Lung (tissue), 12 donors: ENCODE results near the gene WDSUB1. TPM values are rescaled to one million over a fixed set of nuclear protein-coding genes. Genes with fewer than 3 reads are reported as not detected.

Experiments
- ATAC-seq: fragments of 200-7000 bp; cut with Tn5 transposase; one replicate; pipeline ENCODE4 v1.9.1; 2020; ENCODE audit warnings: moderate number of reproducible peaks; ENCODE audit not compliant: insufficient read depth, low FRiP score
- DNase-seq, 3 donors: peaks; one replicate each; pipeline ENCODE4 v3.0.0-alpha.2; 2013 to 2017
- H3K27ac ChIP-seq, 2 donors: one replicate each; pipeline ENCODE4 v1.5.1; 2013; ENCODE audit warnings: mild to moderate bottlenecking in 2 of 2, moderate library complexity in 2 of 2, control low read depth in 1 of 2, inconsistent platforms in 1 of 2, low read depth in 1 of 2, low read length in 1 of 2
- H3K27me3 ChIP-seq, 3 donors: one replicate each; pipeline ENCODE4 v1.5.1; 2013; ENCODE audit warnings: low read length in 2 of 3; ENCODE audit not compliant: control insufficient read depth in 3 of 3, insufficient read depth in 3 of 3
- H3K36me3 ChIP-seq, 4 donors: one replicate each; pipeline ENCODE4 v1.5.1; 2013; ENCODE audit warnings: low read length in 4 of 4, mild to moderate bottlenecking in 1 of 4, moderate library complexity in 1 of 4; ENCODE audit not compliant: control insufficient read depth in 4 of 4, insufficient read depth in 4 of 4
- H3K4me1 ChIP-seq, 5 donors: one replicate each; pipeline ENCODE4 v1.5.1; 2013; ENCODE audit warnings: low read length in 5 of 5, mild to moderate bottlenecking in 2 of 5, moderate library complexity in 1 of 5; ENCODE audit not compliant: control insufficient read depth in 5 of 5, insufficient read depth in 5 of 5
- H3K4me3 ChIP-seq: one replicate; pipeline ENCODE4 v1.5.1; 2013; ENCODE audit warnings: mild to moderate bottlenecking, control low read depth, moderate library complexity
- H3K9ac ChIP-seq, 2 donors: one replicate each; pipeline ENCODE4 v1.5.1; 2013; ENCODE audit warnings: low read length in 2 of 2, control low read depth in 1 of 2; ENCODE audit not compliant: insufficient read depth in 1 of 2
- H3K9me3 ChIP-seq, 4 donors: one replicate each; pipeline ENCODE4 v1.5.1; 2013; ENCODE audit warnings: low read length in 3 of 4, mild to moderate bottlenecking in 1 of 4, moderate library complexity in 1 of 4; ENCODE audit not compliant: control insufficient read depth in 4 of 4, insufficient read depth in 3 of 4
- CTCF ChIP-seq: IDR thresholded peaks from 2 replicates; pipeline ENCODE4 v1.5.1; 2012; ENCODE audit warnings: mild to moderate bottlenecking; ENCODE audit errors: control extremely low read depth, extremely low read depth
- WGBS, 2 donors: extraction: QIAGEN DNeasy Blood & Tissue Kit; methylation state at CpG; one replicate each; pipeline ENCODE4 v1.1.7; 2013; 5-methylcytosine and 5-hydroxymethylcytosine counted together
- polyA plus RNA-seq, 2 donors: library from polyadenylated mRNA; stranded (reverse); fragments of 200-250 nt; gene quantifications; one replicate each; pipeline ENCODE4 v1.2.1, GENCODE V29; 2013
- total RNA-seq, 2 donors: library from RNA; depleted of rRNA in 1 of 2; stranded (reverse); fragments of >200 nt in 1 of 2; gene quantifications; one replicate each; pipeline ENCODE4 v1.2.1, GENCODE V29; 2014 to 2021
- donor health status: control.
- donor health status: control.
- donor health status: Bipolar disorder and iron deficiency.
- donor health status: healthy.
- donor health status: DM: yes; HTN: yes; CAD: no.

Gene WDSUB1
- total and polyA plus RNA-seq, 4 donors: 7.7 to 18.3 (median 9.8) TPM

GRCh38 chr2:159226059-159226461 lies 60.4 kb downstream of the WDSUB1 start:
- H3K27ac ChIP-seq: peak overlapping the region; percentile 67 to 80
- peaks cover 0 to 23% (median 0%) of the 10 kb centered on the region in 5 donors for H3K4me1 ChIP-seq
- no peak for TF ChIP-seq CTCF
- DNase-seq (peak in 1 of 3 donors; percentile 37), ATAC-seq (peak; percentile 56)
- H3K9ac ChIP-seq: no peak overlapping the region
- peaks cover 12 to 45% (median 40%) of the 10 kb centered on the region in 4 donors for H3K36me3 ChIP-seq
- H3K9me3 ChIP-seq: peaks cover 0 to 3% (median 0%) of the 10 kb centered on the region in 4 donors
- no peaks in the 10 kb centered on the region for H3K27me3 ChIP-seq
- no peak overlapping the region for H3K4me3 ChIP-seq
- WGBS, 2 donors: 29% methylated on average over 5 of the region's 5 CpGs

- 74 to 82% methylated on average over 26 of the region's 26 CpGs for WGBS, 2 donors
- H3K27ac ChIP-seq: peak overlapping the region; percentile 67 to 80
- peak in 1 of 3 donors; percentile 37 for DNase-seq
Observed at GRCh38 chr2:159225025-159226016, 61.2 kb downstream of the WDSUB1 start.

GRCh38 chr2:159224061-159224813 lies 62.3 kb downstream of the WDSUB1 start:
- no peaks in the 10 kb centered on the region for H3K27me3 ChIP-seq
- peak overlapping the region in 1 of 2 donors; percentile 60 for H3K27ac ChIP-seq
- no peaks in the 10 kb centered on the region for H3K9me3 ChIP-seq
- ATAC-seq (no peak), DNase-seq (no peak)
- H3K4me3 ChIP-seq: no peak overlapping the region
- peaks cover 0 to 17% (median 0%) of the 10 kb centered on the region in 5 donors for H3K4me1 ChIP-seq
- 90 to 92% methylated on average over 17 of the region's 17 CpGs for WGBS, 2 donors
- no peak for TF ChIP-seq CTCF
- H3K36me3 ChIP-seq: peaks cover 13 to 44% (median 38%) of the 10 kb centered on the region in 4 donors
- H3K9ac ChIP-seq: no peak overlapping the region

More at GRCh38 chr2:159225025-159226016, 61.2 kb downstream of the WDSUB1 start:
- no peak for TF ChIP-seq CTCF
- no peak for ATAC-seq
- Histone ChIP-seq H3K9ac (no peak overlapping the region), H3K27me3 (no peaks in the 10 kb centered on the region), H3K4me1 (peaks cover 0 to 20% (median 0%) of the 10 kb centered on the region in 5 donors), H3K9me3 (peaks cover 0 to 3% (median 0%) of the 10 kb centered on the region in 4 donors), H3K4me3 (no peak overlapping the region), H3K36me3 (peaks cover 12 to 44% (median 37%) of the 10 kb centered on the region in 4 donors)
